ENCODE results near the gene MEI1. TPM values are rescaled to one million over a fixed set of nuclear protein-coding genes. Genes with fewer than 3 reads are reported as not detected.

MEI1 gene
- total and polyA plus RNA-seq, 9 of the 15 experiments (the other 6 are each of a cell fraction or from before 2014, with no cell fraction given) = 0.08 to 0.68 (median 0.18) TPM; not detected in 2

DNA sequence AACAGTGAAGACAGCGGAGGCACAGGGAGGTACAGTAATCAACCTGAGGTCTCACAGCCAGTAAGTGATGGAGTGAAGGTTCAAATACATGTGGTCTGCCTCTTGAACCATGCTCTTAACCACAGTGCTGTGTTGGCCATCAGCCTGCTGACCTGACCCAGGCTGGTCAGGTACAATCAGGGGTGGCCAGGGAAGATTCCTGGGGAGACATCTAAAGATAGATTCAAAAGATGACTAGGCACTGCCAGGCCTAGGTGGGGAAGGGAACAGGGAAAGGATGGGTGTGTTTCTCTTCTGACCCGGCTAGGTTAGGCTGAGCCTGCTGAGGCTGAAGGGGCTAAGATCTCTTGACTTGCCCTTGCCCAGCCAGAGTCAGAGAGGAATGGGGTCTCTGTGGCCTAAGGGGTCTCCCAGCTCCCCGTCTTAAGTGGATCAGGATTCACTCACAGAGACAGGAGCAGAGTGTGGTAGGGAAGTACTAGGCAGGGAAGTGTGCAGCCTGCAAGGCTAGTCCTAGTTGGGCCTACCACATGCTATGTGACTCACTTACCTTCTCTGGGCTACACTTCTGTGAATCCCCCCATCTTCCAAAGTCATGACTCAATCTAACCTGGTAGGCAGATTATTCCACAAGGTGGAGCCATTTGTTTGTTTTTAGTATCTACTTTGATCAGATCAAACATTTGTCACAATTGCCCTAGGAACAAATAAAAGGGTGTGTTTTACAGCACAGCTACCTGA lies 123.2 kb downstream of the MEI1 start (continued):
- peak; percentile 32; the same call in 1 of the 2 replicates for TF ChIP-seq FOSL1 (tag; conservative IDR thresholded peaks at IDR 0.05)
- TF ChIP-seq FOXA3 (CRISPR knock-in tag; conservative IDR thresholded peaks at IDR 0.05 in 1 of 2, IDR thresholded peaks at IDR 0.05 in 1 of 2) = 0 out of 4 replicates have a peak, but pooled peaks of 1 of the 2 experiments have one; percentile 9
- TF ChIP-seq, protein P1, sequence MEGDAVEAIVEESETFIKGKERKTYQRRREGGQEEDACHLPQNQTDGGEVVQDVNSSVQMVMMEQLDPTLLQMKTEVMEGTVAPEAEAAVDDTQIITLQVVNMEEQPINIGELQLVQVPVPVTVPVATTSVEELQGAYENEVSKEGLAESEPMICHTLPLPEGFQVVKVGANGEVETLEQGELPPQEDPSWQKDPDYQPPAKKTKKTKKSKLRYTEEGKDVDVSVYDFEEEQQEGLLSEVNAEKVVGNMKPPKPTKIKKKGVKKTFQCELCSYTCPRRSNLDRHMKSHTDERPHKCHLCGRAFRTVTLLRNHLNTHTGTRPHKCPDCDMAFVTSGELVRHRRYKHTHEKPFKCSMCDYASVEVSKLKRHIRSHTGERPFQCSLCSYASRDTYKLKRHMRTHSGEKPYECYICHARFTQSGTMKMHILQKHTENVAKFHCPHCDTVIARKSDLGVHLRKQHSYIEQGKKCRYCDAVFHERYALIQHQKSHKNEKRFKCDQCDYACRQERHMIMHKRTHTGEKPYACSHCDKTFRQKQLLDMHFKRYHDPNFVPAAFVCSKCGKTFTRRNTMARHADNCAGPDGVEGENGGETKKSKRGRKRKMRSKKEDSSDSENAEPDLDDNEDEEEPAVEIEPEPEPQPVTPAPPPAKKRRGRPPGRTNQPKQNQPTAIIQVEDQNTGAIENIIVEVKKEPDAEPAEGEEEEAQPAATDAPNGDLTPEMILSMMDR (IDR thresholded peaks at IDR 0.05 in 2 of 3, conservative IDR thresholded peaks at IDR 0.05 in 1 of 3; ENCODE audit: insufficient read depth in 2 of 3, low read depth in 1 of 3, low read length in 3 of 3) = peak; percentile 33 to 60 (median 53); a peak in 5 of 6 replicates

GRCh38 chr22:41823797-41824196 lies 124.5 kb downstream of the MEI1 start:
- H3K27ac ChIP-seq (ENCODE audit: extremely low read depth, low read depth, low read length) = no peak overlapping the region
- no peaks in the 10 kb centered on the region for H3K9me3 ChIP-seq (replicated peaks; ENCODE audit: control insufficient read depth, insufficient read depth, low read depth, low read length)
- 86% methylated on average over 4 of the region's 6 CpGs for WGBS (ENCODE audit: insufficient coverage, low coverage, missing lambda C conversion rate)
- H3K36me3 ChIP-seq (ENCODE audit: control insufficient read depth, insufficient read depth, low read length) = peaks cover 33% of the 10 kb centered on the region; the same call in 2 of the 3 replicates
- no peaks in the 10 kb centered on the region for H3K79me2 ChIP-seq (ENCODE audit: control insufficient read depth, insufficient read depth, low read length)
- no TSS peak for BruUV-seq (replicated peaks)
- ChIA-PET POLR2A (no interaction called here), CTCF (ENCODE audit: low intra/inter-chr PET ratio) (no interaction called here)
- H3K27me3 ChIP-seq (ENCODE audit: control insufficient read depth in 2 of 2, insufficient read depth in 2 of 2, low read length in 2 of 2) = no peaks in the 10 kb centered on the region
- H2AFZ ChIP-seq (ENCODE audit: low read depth, low read length) = no peak overlapping the region
- FAIRE-seq = no peak
- H3K9me1 ChIP-seq (ENCODE audit: control insufficient read depth, insufficient read depth, low read length) = no peaks in the 10 kb centered on the region
- no peak for ATAC-seq
- in situ Hi-C loops (cut with MboI) = no loop called here
- H3K4me1 ChIP-seq (replicated peaks in 1 of 2; ENCODE audit: control insufficient read depth in 2 of 2, insufficient read depth in 2 of 2, low read length in 2 of 2) = peaks cover 14 to 20% of the 10 kb centered on the region in 2 experiments; a peak in 4 of 5 replicates
- intact Hi-C loops (cut with micrococcal nuclease) = loop anchor here (5.0 kb wide), 1 partner anchor 119 kb away; no protein-coding TSS in a partner anchor
- no peak for DNase-seq (ENCODE audit: extremely low read depth in 1 of 4, low spot score in 3 of 4)
- peak overlapping the region in 1 of 2 experiments; percentile 35; a peak in 1 of 4 replicates for H3K9ac ChIP-seq (ENCODE audit: insufficient read depth in 1 of 2, low read depth in 2 of 2, low read length in 2 of 2)
- H3K4me3 ChIP-seq = no peak overlapping the region
- H4K20me1 ChIP-seq (replicated peaks; ENCODE audit: control insufficient read depth, insufficient read depth, low read length) = no peaks in the 10 kb centered on the region
- H3K4me2 ChIP-seq (ENCODE audit: insufficient read depth, low read length) = no peak overlapping the region
- TF ChIP-seq MBD2 (IDR thresholded peaks at IDR 0.05; ENCODE audit: borderline replicate concordance, low read depth) (no peak), ID3 (CRISPR knock-in tag; IDR thresholded peaks at IDR 0.05) (no peak), ID3 (tag; IDR thresholded peaks at IDR 0.05) (no peak), JUND (IDR thresholded peaks at IDR 0.05; ENCODE audit: borderline replicate concordance, low read depth, low read length) (no peak), JUND (tag; IDR thresholded peaks at IDR 0.05; ENCODE audit: borderline replicate concordance, low read depth, low read length) (no peak), ZNF133 (CRISPR knock-in tag; IDR thresholded peaks at IDR 0.05) (no peak), MED1 (CRISPR knock-in tag; IDR thresholded peaks at IDR 0.05; ENCODE audit: borderline replicate concordance) (no peak), YY1 (IDR thresholded peaks at IDR 0.05; ENCODE audit: borderline replicate concordance in 1 of 3, control insufficient read depth in 1 of 3, extremely low read depth in 1 of 3, insufficient read depth in 3 of 3, insufficient read length in 1 of 3, insufficient replicate concordance in 2 of 3, low read depth in 1 of 3, low read length in 2 of 3) (no peak), FIP1L1 (IDR thresholded peaks at IDR 0.05; ENCODE audit: low read depth, low read length, poor library complexity, severe bottlenecking) (no peak), HOXB6 (CRISPR knock-in tag; IDR thresholded peaks at IDR 0.05; ENCODE audit: borderline replicate concordance) (no peak), PHF20 (IDR thresholded peaks at IDR 0.05; ENCODE audit: partially characterized antibody) (no peak)
- TF ChIP-seq, protein P2, sequence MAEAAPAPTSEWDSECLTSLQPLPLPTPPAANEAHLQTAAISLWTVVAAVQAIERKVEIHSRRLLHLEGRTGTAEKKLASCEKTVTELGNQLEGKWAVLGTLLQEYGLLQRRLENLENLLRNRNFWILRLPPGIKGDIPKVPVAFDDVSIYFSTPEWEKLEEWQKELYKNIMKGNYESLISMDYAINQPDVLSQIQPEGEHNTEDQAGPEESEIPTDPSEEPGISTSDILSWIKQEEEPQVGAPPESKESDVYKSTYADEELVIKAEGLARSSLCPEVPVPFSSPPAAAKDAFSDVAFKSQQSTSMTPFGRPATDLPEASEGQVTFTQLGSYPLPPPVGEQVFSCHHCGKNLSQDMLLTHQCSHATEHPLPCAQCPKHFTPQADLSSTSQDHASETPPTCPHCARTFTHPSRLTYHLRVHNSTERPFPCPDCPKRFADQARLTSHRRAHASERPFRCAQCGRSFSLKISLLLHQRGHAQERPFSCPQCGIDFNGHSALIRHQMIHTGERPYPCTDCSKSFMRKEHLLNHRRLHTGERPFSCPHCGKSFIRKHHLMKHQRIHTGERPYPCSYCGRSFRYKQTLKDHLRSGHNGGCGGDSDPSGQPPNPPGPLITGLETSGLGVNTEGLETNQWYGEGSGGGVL (CRISPR knock-in tag; IDR thresholded peaks at IDR 0.05) = no peak

All from K562 (cell line).